CD14-positive monocyte (primary cell): Measurements from ENCODE around the gene MED17. TPM values are rescaled to one million over a fixed set of nuclear protein-coding genes. Genes with fewer than 3 reads are reported as not detected.

Experiments
- DNase-seq, 3 donors: peaks; one replicate each; pipeline ENCODE4 v3.0.0-alpha.2; 2011 to 2022
- H2AFZ ChIP-seq: 2 replicates; pipeline ENCODE4 v1.6.0; 2012; ENCODE audit warnings: mild to moderate bottlenecking, low read depth, low read length, inconsistent platforms; ENCODE audit not compliant: insufficient read depth, poor library complexity, severe bottlenecking
- H3K27ac ChIP-seq, 2 donors: 1 replicate in 1 of 2; 2 replicates in 1 of 2; pipeline ENCODE4 v1.5.1; 2012 to 2013; ENCODE audit warnings: low read length in 2 of 2, control low read depth in 1 of 2, inconsistent platforms in 1 of 2, low read depth in 1 of 2, mild to moderate bottlenecking in 1 of 2
- H3K27me3 ChIP-seq, 2 donors: one replicate each; pipeline versions ENCODE4 v1.6.0 to v1.6.1; 2011 to 2013; ENCODE audit warnings: low read length in 2 of 2; ENCODE audit not compliant: control insufficient read depth in 2 of 2, insufficient read depth in 2 of 2
- H3K36me3 ChIP-seq, 2 donors: replicated peaks in 1 of 2; 1 replicate in 1 of 2; 2 replicates in 1 of 2; pipeline versions ENCODE4 v1.5.1 to v1.6.1; 2012 to 2013; ENCODE audit warnings: low read length in 2 of 2, control low read depth in 1 of 2, inconsistent platforms in 1 of 2, mild to moderate bottlenecking in 1 of 2; ENCODE audit not compliant: insufficient read depth in 2 of 2, control insufficient read depth in 1 of 2
- H3K4me1 ChIP-seq, 2 donors: 1 replicate in 1 of 2; 2 replicates in 1 of 2; pipeline versions ENCODE4 v1.5.1 to v1.6.1; 2012 to 2013; ENCODE audit warnings: low read length in 2 of 2, control low read depth in 1 of 2, inconsistent platforms in 1 of 2, mild to moderate bottlenecking in 1 of 2, moderate library complexity in 1 of 2; ENCODE audit not compliant: insufficient read depth in 2 of 2, control insufficient read depth in 1 of 2
- H3K4me2 ChIP-seq: replicated peaks from 2 replicates; pipeline ENCODE3; 2012; ENCODE audit warnings: low read length, moderate library complexity, mild to moderate bottlenecking; ENCODE audit not compliant: poor library complexity, severe bottlenecking; ENCODE audit errors: extremely low read depth
- H3K4me3 ChIP-seq, 3 experiments: fragments of 200-600 bp in 1 of 3; sonication (generic) in 1 of 3; replicated peaks in 1 of 3; 1 replicate in 2 of 3; 2 replicates in 1 of 3; pipeline ENCODE4 v1.5.1; 2011 to 2013; ENCODE audit warnings: low read length in 3 of 3, mild to moderate bottlenecking in 3 of 3, control low read depth in 2 of 3, low read depth in 2 of 3, inconsistent platforms in 1 of 3, moderate library complexity in 1 of 3
- H3K79me2 ChIP-seq: 2 replicates; pipeline ENCODE4 v1.6.0; 2012; ENCODE audit warnings: mild to moderate bottlenecking, control low read depth, inconsistent platforms, low read length, moderate library complexity; ENCODE audit not compliant: insufficient read depth
- H3K9ac ChIP-seq: 2 replicates; pipeline ENCODE4 v1.6.0; 2017; ENCODE audit warnings: low read length, mild to moderate bottlenecking; ENCODE audit not compliant: insufficient read depth, poor library complexity, severe bottlenecking
- H3K9me3 ChIP-seq, 2 donors: replicated peaks in 1 of 2; 1 replicate in 1 of 2; 2 replicates in 1 of 2; pipeline versions ENCODE4 v1.5.1 to v1.6.1; 2012 to 2013; ENCODE audit warnings: low read length in 2 of 2, control low read depth in 1 of 2; ENCODE audit not compliant: control insufficient read depth in 1 of 2, insufficient read depth in 1 of 2
- H4K20me1 ChIP-seq: 2 replicates; pipeline ENCODE4 v1.6.0; 2012; ENCODE audit warnings: mild to moderate bottlenecking, low read length, control low read depth, moderate library complexity; ENCODE audit not compliant: insufficient read depth
- H3K27ac Mint-ChIP-seq, 7 donors: one replicate each; pipeline ENCODE4 v1.8.0; 2020; ENCODE audit warnings: mild to moderate bottlenecking in 7 of 7, mixed read lengths in 7 of 7, moderate library complexity in 6 of 7, inconsistent platforms in 2 of 7
- H3K27me3 Mint-ChIP-seq, 3 donors: one replicate each; pipeline ENCODE4 v1.8.0; 2021 to 2022; ENCODE audit warnings: low read depth in 3 of 3, mild to moderate bottlenecking in 3 of 3, mixed read lengths in 3 of 3, moderate library complexity in 3 of 3, inconsistent platforms in 1 of 3
- H3K36me3 Mint-ChIP-seq, 2 donors: one replicate each; pipeline ENCODE4 v1.8.0; 2020; ENCODE audit warnings: mixed read lengths in 2 of 2, inconsistent platforms in 1 of 2, mild to moderate bottlenecking in 1 of 2
- H3K4me1 Mint-ChIP-seq: one replicate; pipeline ENCODE4 v1.8.0; 2020; ENCODE audit warnings: mild to moderate bottlenecking, mixed read lengths
- H3K4me3 Mint-ChIP-seq, 2 donors: one replicate each; pipeline ENCODE4 v1.8.0; 2020; ENCODE audit warnings: mild to moderate bottlenecking in 2 of 2, mixed read lengths in 2 of 2, moderate library complexity in 1 of 2
- H3K9me3 Mint-ChIP-seq, 7 donors: one replicate each; pipeline ENCODE4 v1.8.0; 2020 to 2022; ENCODE audit warnings: mixed read lengths in 7 of 7, mild to moderate bottlenecking in 6 of 7, moderate library complexity in 6 of 7, inconsistent platforms in 2 of 7
- WGBS: methylation state at CpG from one replicate; pipeline ENCODE4 v1.1.5; 2013; ENCODE audit warnings: missing lambda C conversion rate; ENCODE audit not compliant: insufficient coverage; 5-methylcytosine and 5-hydroxymethylcytosine counted together
- intact Hi-C, 2 donors: fragments of 100-400 bp; cut with micrococcal nuclease; formaldehyde crosslinking; loops; one replicate each; pipeline versions ENCODE4 v1.15.0 to v1.15.1; 2023
- polyA plus RNA-seq, 3 donors: library from polyadenylated mRNA; depleted of rRNA in 1 of 3; unstranded in 2 of 3; stranded (reverse) in 1 of 3; fragments of 300-500 nt in 2 of 3; fragments of >200 nt in 1 of 3; fragmentation: Illumina TruSeq in 2 of 3; gene quantifications; 1 replicate in 2 of 3; 2 replicates in 1 of 3; pipeline ENCODE4 v1.2.3, GENCODE V29; 2012 to 2021
- TF ChIP-seq, protein P1 (sequence below): fragments of 200-600 bp; IDR thresholded peaks from one replicate; pipeline ENCODE4 v1.8.0; 2022; ENCODE audit warnings: antibody characterized with exemption, mild to moderate bottlenecking

Gene MED17
- polyA plus RNA-seq, 3 donors = 3.4 to 12.8 (median 4.4) TPM

- DNase-seq = no peak
- H3K4me1 Mint-ChIP-seq = peaks cover 11% of the 10 kb centered on the region
- Histone ChIP-seq H3K4me2 (no peak overlapping the region), H3K9ac (no peak overlapping the region), H3K4me3 (no peak overlapping the region), H3K4me1 (peaks cover 11 to 14% of the 10 kb centered on the region in 2 donors), H3K27me3 (no peaks in the 10 kb centered on the region), H3K9me3 (peaks cover 10 to 21% of the 10 kb centered on the region in 2 donors), H4K20me1 (no peaks in the 10 kb centered on the region), H3K27ac (no peak overlapping the region), H3K36me3 (peaks cover 0 to 3% of the 10 kb centered on the region in 2 donors), H3K79me2 (no peaks in the 10 kb centered on the region), H2AFZ (no peak overlapping the region)
- WGBS = 57% methylated on average over 1 of the region's 1 CpG
- peaks cover 11 to 26% (median 14%) of the 10 kb centered on the region in 7 donors for H3K9me3 Mint-ChIP-seq
- peaks cover 0 to 2% (median 0%) of the 10 kb centered on the region in 3 donors for H3K27me3 Mint-ChIP-seq
- no peak overlapping the region for H3K4me3 Mint-ChIP-seq
- H3K27ac Mint-ChIP-seq = no peak overlapping the region
- TF ChIP-seq, protein P1, sequence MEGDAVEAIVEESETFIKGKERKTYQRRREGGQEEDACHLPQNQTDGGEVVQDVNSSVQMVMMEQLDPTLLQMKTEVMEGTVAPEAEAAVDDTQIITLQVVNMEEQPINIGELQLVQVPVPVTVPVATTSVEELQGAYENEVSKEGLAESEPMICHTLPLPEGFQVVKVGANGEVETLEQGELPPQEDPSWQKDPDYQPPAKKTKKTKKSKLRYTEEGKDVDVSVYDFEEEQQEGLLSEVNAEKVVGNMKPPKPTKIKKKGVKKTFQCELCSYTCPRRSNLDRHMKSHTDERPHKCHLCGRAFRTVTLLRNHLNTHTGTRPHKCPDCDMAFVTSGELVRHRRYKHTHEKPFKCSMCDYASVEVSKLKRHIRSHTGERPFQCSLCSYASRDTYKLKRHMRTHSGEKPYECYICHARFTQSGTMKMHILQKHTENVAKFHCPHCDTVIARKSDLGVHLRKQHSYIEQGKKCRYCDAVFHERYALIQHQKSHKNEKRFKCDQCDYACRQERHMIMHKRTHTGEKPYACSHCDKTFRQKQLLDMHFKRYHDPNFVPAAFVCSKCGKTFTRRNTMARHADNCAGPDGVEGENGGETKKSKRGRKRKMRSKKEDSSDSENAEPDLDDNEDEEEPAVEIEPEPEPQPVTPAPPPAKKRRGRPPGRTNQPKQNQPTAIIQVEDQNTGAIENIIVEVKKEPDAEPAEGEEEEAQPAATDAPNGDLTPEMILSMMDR = no peak
- intact Hi-C loops = no loop called here
- H3K36me3 Mint-ChIP-seq = peaks cover 0 to 5% of the 10 kb centered on the region in 2 donors
These were observed 13.9 kb upstream of the MED17 start for GRCh38 chr11:93770160-93770559.

GRCh38 chr11:93772123-93772522 lies 12.0 kb upstream of the MED17 start:
- DNase-seq = no peak
- no peak overlapping the region for H3K4me3 ChIP-seq
- WGBS = 94% methylated on average over 2 of the region's 4 CpGs
- intact Hi-C loops = no loop called here
- H3K79me2 ChIP-seq = no peaks in the 10 kb centered on the region
- peaks cover 8 to 18% of the 10 kb centered on the region in 2 donors for H3K9me3 ChIP-seq
- Mint-ChIP-seq H3K36me3 (peaks cover 0 to 1% of the 10 kb centered on the region in 2 donors), H3K27me3 (peaks cover 0 to 2% (median 0%) of the 10 kb centered on the region in 3 donors), H3K4me3 (no peak overlapping the region), H3K4me1 (peaks cover 13% of the 10 kb centered on the region), H3K27ac (no peak overlapping the region), H3K9me3 (peaks cover 9 to 16% (median 13%) of the 10 kb centered on the region in 7 donors)
- H4K20me1 ChIP-seq = no peaks in the 10 kb centered on the region
- no peaks in the 10 kb centered on the region for H3K27me3 ChIP-seq
- H3K36me3 ChIP-seq = no peaks in the 10 kb centered on the region
- TF ChIP-seq, protein P1 = no peak
- no peak overlapping the region for H2AFZ ChIP-seq
- H3K9ac ChIP-seq = no peak overlapping the region
- H3K27ac ChIP-seq = no peak overlapping the region
- no peak overlapping the region for H3K4me2 ChIP-seq
- peaks cover 12 to 15% of the 10 kb centered on the region in 2 donors for H3K4me1 ChIP-seq
